Transverse colon (tissue), 3 donors: Measurements from ENCODE around the gene RACGAP1.

Experiments used
- POLR2A ChIP-seq: fragments of 450-650 bp; IDR thresholded peaks from one replicate; pipeline ENCODE4 v1.6.1; 2016; ENCODE audit warnings: antibody characterized with exemption, mild to moderate bottlenecking, moderate library complexity
- TF ChIP-seq, protein P1 (sequence below), 5 experiments: fragments of 200-600 bp in 3 of 5; fragments of 450-650 bp in 2 of 5; sonication (generic) in 3 of 5; IDR thresholded peaks; 1 replicate in 2 of 5; 2 replicates in 3 of 5; pipeline ENCODE4 v1.5.1; 2016 to 2017; ENCODE audit warnings: antibody characterized with exemption in 5 of 5, inconsistent platforms in 3 of 5, mild to moderate bottlenecking in 2 of 5, moderate library complexity in 1 of 5

DNA sequence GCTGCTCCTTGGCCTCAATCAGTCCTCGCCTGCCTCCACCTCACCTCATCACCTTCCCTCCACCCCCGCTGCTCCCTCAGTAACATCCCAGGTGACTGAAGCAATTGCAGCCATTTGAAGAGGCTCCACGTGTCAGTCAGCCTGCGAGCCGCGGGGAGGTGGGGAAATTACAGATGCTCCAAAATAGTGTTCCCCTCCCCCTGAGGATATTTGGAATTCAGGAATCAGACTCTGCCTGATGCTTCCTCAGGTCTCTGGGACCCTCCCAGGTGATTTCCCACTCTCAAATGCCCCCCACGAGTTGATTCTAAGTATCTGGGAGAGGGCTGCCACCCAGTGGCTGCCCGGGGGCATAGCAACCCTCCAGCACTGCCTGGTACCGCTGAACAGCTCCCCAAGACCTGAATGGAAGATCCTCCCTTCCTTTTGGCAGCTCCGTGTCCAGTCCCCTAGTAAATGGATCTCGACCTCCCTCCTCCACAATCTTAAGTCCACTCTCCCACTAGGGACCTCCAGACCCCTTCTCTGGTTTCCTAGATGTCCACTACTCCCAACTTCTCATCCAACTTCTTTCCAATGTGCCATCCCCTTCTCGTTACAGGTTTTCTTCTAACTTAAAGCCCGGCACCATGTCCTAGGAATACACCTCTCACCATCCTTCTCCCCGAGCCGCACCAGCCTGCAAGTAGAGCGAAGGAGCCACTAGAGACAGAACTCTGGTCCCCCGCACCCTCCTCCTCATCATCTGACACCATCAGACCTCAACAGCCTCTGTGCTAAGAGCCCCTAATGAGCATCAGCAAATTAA lies 30.7 kb upstream of the RACGAP1 start:
- no peak for TF ChIP-seq POLR2A
- TF ChIP-seq, protein P1, sequence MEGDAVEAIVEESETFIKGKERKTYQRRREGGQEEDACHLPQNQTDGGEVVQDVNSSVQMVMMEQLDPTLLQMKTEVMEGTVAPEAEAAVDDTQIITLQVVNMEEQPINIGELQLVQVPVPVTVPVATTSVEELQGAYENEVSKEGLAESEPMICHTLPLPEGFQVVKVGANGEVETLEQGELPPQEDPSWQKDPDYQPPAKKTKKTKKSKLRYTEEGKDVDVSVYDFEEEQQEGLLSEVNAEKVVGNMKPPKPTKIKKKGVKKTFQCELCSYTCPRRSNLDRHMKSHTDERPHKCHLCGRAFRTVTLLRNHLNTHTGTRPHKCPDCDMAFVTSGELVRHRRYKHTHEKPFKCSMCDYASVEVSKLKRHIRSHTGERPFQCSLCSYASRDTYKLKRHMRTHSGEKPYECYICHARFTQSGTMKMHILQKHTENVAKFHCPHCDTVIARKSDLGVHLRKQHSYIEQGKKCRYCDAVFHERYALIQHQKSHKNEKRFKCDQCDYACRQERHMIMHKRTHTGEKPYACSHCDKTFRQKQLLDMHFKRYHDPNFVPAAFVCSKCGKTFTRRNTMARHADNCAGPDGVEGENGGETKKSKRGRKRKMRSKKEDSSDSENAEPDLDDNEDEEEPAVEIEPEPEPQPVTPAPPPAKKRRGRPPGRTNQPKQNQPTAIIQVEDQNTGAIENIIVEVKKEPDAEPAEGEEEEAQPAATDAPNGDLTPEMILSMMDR (IDR thresholded peaks at IDR 0.05) = peak; percentile 85 to 98 (median 95)
